NB4 (cell line): ENCODE data around the gene SCAND1.

Experiments
- DNase-seq: peaks from one replicate; pipeline ENCODE4 v3.0.0; 2010; ENCODE audit warnings: low read depth
- H3K4me3 ChIP-seq: one replicate; pipeline ENCODE4 v1.5.1; 2011; ENCODE audit warnings: mild to moderate bottlenecking, low read depth, low read length, moderate library complexity
- CTCF ChIP-seq: IDR thresholded peaks from one replicate; pipeline ENCODE4 v1.5.1; 2012; ENCODE audit warnings: low read depth, low read length
- MYC ChIP-seq: IDR thresholded peaks from 2 replicates; pipeline ENCODE4 v1.6.1; 2011; ENCODE audit warnings: low read depth, low read length
- POLR2A ChIP-seq: IDR thresholded peaks from 2 replicates; pipeline ENCODE4 v1.6.1; 2011; ENCODE audit warnings: mild to moderate bottlenecking; ENCODE audit not compliant: insufficient read length; ENCODE audit errors: extremely low read depth
- TF ChIP-seq, protein P1 (sequence below): IDR thresholded peaks from 2 replicates; pipeline ENCODE4 v1.6.1; 2011; ENCODE audit warnings: low read depth, low read length

SCAND1 gene

GRCh38 chr20:35942243-35942642 lies 12.1 kb downstream of the SCAND1 start:
- peak; percentile 26 for DNase-seq
- H3K4me3 ChIP-seq: no peak overlapping the region
- TF ChIP-seq CTCF (no peak), POLR2A (no peak), MYC (no peak)
- TF ChIP-seq, protein P1, sequence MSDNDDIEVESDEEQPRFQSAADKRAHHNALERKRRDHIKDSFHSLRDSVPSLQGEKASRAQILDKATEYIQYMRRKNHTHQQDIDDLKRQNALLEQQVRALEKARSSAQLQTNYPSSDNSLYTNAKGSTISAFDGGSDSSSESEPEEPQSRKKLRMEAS: no peak

- no peak for TF ChIP-seq MYC
- TF ChIP-seq POLR2A: no peak
- TF ChIP-seq CTCF: no peak
- TF ChIP-seq, protein P1: no peak
- no peak overlapping the region for H3K4me3 ChIP-seq
- no peak for DNase-seq
These were observed 12.7 kb downstream of the SCAND1 start for GRCh38 chr20:35941620-35942019.

DNA sequence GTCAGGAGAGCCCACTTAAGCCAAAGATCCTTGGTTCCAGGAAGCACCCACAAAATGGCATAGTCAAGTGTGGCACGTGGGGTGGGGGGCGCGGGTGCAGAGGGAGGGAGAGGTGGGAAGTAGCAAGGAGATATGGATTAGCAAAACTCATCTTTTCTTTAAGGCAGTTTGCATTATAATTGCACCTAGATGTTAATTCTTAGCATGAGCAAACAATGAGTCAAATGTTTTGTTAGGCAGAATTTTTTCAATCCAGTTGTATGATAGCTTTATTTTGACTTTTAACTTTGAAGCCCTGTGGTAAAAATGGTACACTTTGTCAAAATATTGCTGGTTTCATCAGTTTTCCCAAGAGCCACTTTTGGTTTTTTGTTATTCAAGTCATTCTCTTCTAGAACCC lies 15.0 kb downstream of the SCAND1 start:
- TF ChIP-seq CTCF (no peak), POLR2A (no peak), MYC (no peak)
- TF ChIP-seq, protein P1: no peak
- no peak for DNase-seq
- H3K4me3 ChIP-seq: no peak overlapping the region

DNA sequence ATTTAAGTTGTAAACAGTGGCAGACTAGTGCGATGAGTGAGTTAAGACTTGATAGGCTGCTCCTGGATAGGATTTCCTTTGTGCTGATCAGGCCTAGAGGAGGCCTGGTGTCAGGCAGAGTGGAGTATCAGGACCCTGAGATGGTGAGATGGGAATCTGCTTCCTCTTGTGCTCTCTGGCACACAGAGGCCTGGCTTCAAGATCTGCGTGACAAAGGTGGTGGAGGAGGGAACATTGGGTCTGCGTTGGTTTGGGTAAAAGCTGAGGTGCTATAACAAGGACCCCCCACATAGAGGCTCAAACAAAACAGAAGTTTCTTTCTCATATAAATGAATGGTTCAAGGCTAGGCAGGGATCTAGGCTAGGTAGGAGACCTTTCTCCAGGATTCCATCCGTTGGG lies 20.3 kb downstream of the SCAND1 start:
- TF ChIP-seq MYC (no peak), CTCF (no peak), POLR2A (no peak)
- TF ChIP-seq, protein P1: no peak
- no peak overlapping the region for H3K4me3 ChIP-seq
- no peak for DNase-seq

DNA sequence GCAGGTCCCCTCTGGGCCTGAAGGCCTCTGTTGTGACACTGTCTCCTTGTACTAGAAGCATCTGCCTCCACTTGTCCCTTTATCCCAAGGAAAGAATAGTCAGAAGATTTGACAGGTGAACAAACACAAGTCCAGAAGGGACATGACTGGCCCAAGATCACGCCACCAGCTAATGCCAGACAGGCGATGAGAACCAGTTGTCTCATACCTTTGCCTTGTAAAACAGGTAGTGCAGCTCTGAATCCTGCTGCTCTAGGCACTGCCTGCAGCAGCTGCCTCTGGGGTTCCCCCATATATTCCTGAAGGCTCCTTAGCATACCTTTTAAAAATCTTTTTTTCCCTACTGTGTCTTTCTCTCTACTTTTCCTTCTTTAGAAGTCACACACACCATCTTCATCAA lies 25.0 kb downstream of the SCAND1 start:
- no peak overlapping the region for H3K4me3 ChIP-seq
- no peak for TF ChIP-seq MYC
- no peak for TF ChIP-seq POLR2A
- TF ChIP-seq, protein P1: no peak
- TF ChIP-seq CTCF: no peak
- DNase-seq: no peak

DNA sequence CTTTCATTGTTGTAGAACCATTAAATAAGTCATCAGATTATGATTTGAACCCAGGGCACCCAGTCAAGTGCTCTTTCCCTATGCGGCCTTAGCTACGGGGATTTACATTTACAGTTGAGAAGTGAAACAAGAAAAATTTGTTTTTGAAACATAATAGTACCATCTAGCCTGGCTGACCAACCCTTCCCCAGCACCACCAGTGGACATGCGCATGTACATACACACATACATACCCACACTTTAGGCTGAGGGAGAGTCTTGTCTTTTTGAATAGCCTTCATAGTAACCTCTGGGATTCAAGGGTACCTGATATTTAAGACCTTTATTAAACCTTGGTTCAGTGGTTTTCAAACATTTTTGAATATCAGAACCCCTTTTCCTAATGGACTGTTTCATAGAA lies 33.8 kb downstream of the SCAND1 start:
- no peak overlapping the region for H3K4me3 ChIP-seq
- TF ChIP-seq CTCF (no peak), POLR2A (no peak), MYC (no peak)
- TF ChIP-seq, protein P1: no peak
- no peak for DNase-seq
